ENCODE data around the gene CARD11. TPM values are rescaled to one million over a fixed set of nuclear protein-coding genes. Genes with fewer than 3 reads are reported as not detected.

Gene CARD11
- total and polyA plus RNA-seq, 8 donors, result 0.31 to 6.2 (median 1.5) TPM

GRCh38 chr7:2926896-2927405 is 116.7 kb downstream of the CARD11 start:
- WGBS, 2 donors, result 94% methylated on average over 8 of the region's 8 CpGs
- intact Hi-C loops (cut with DNase I), result no loop called here
- no peak overlapping the region for H3K27ac ChIP-seq
- no peaks in the 10 kb centered on the region for H3K9me3 ChIP-seq
- DNase-seq, result peak in 1 of 6 donors; percentile 32
- TF ChIP-seq CTCF (IDR thresholded peaks at IDR 0.05), result no peak
- H3K36me3 ChIP-seq, result no peaks in the 10 kb centered on the region
- no peak for ATAC-seq
- no peaks in the 10 kb centered on the region for H3K4me1 ChIP-seq
- no peak for FAIRE-seq
- no peak overlapping the region for H3K4me3 ChIP-seq
- no peaks in the 10 kb centered on the region for H3K27me3 ChIP-seq

GRCh38 chr7:2926120-2926895 is 117.4 kb downstream of the CARD11 start:
- no peak for TF ChIP-seq CTCF (IDR thresholded peaks at IDR 0.05)
- FAIRE-seq, result no peak
- Histone ChIP-seq H3K27ac (no peak overlapping the region), H3K27me3 (no peaks in the 10 kb centered on the region), H3K4me3 (no peak overlapping the region), H3K36me3 (no peaks in the 10 kb centered on the region), H3K4me1 (no peaks in the 10 kb centered on the region), H3K9me3 (no peaks in the 10 kb centered on the region)
- ATAC-seq, result no peak
- peak in 1 of 6 donors; percentile 28 for DNase-seq
- 84 to 89% methylated on average over 18 of the region's 18 CpGs for WGBS, 2 donors
- intact Hi-C loops (cut with DNase I), result no loop called here

- no peak overlapping the region for H3K27ac ChIP-seq
- FAIRE-seq, result no peak
- H3K27me3 ChIP-seq, result no peaks in the 10 kb centered on the region
- H3K4me1 ChIP-seq, result no peaks in the 10 kb centered on the region
- H3K36me3 ChIP-seq, result no peaks in the 10 kb centered on the region
- TF ChIP-seq CTCF (IDR thresholded peaks at IDR 0.05), result no peak
- H3K4me3 ChIP-seq, result no peak overlapping the region
- intact Hi-C loops (cut with DNase I), result no loop called here
- DNase-seq, result peak in 1 of 6 donors; percentile 28
- no peak for ATAC-seq
- WGBS, 2 donors, result 61 to 69% methylated on average over 20 to 22 of the region's 22 CpGs
- no peaks in the 10 kb centered on the region for H3K9me3 ChIP-seq
Measured at GRCh38 chr7:2924866-2925840, 118.5 kb downstream of the CARD11 start.

- no peak for TF ChIP-seq CTCF (IDR thresholded peaks at IDR 0.05)
- WGBS, 2 donors, result 72 to 79% methylated on average over 16 to 17 of the region's 17 CpGs
- ATAC-seq (no peak), DNase-seq (peak in 1 of 6 donors; percentile 41), FAIRE-seq (no peak)
- Histone ChIP-seq H3K9me3 (no peaks in the 10 kb centered on the region), H3K4me1 (no peaks in the 10 kb centered on the region), H3K4me3 (no peak overlapping the region), H3K27me3 (no peaks in the 10 kb centered on the region), H3K36me3 (no peaks in the 10 kb centered on the region), H3K27ac (no peak overlapping the region)
- intact Hi-C loops (cut with DNase I), result no loop called here
Measured at GRCh38 chr7:2923886-2924574, 119.6 kb downstream of the CARD11 start.
